HepG2 (cell line): ENCODE results near the gene IL1A. TPM values are rescaled to one million over a fixed set of nuclear protein-coding genes. Genes with fewer than 3 reads are reported as not detected.

Source experiments
- AHR ChIP-seq: IDR thresholded peaks from 2 replicates; pipeline ENCODE4 v1.6.1; 2018; ENCODE audit warnings: missing genetic modification reagents, missing compliant biosample characterization
- CEBPG ChIP-seq: IDR thresholded peaks from 2 replicates; pipeline ENCODE4 v1.6.1; 2016
- EP300 ChIP-seq, 3 experiments: sonication (generic) in 1 of 3; formaldehyde crosslinking in 1 of 3; IDR thresholded peaks; 2 replicates each; pipeline versions ENCODE4 v1.5.1 to v1.6.1; 2011 to 2020; ENCODE audit warnings: low read depth in 2 of 3, low read length in 2 of 3, borderline replicate concordance in 1 of 3, improper control_type of control experiment in 1 of 3, mild to moderate bottlenecking in 1 of 3, missing genetic modification reagents in 1 of 3, moderate library complexity in 1 of 3
- GABPB1 ChIP-seq: IDR thresholded peaks from 2 replicates; pipeline ENCODE4 v1.6.1; 2016; ENCODE audit warnings: mild to moderate bottlenecking, missing genetic modification reagents, moderate library complexity, missing compliant biosample characterization
- HDAC1 ChIP-seq: sonication (generic); formaldehyde crosslinking; IDR thresholded peaks from 2 replicates; pipeline ENCODE4 v1.5.1; 2020; ENCODE audit warnings: mild to moderate bottlenecking, missing genetic modification reagents
- HNF4G ChIP-seq, 2 experiments: sonication (generic) in 1 of 2; formaldehyde crosslinking in 1 of 2; IDR thresholded peaks; 2 replicates each; pipeline versions ENCODE4 v1.4.0 to v1.6.1; 2011 to 2020; ENCODE audit warnings: borderline replicate concordance in 2 of 2, low read depth in 2 of 2, mild to moderate bottlenecking in 2 of 2, low read length in 1 of 2, missing genetic modification reagents in 1 of 2, moderate library complexity in 1 of 2
- HOXA3 ChIP-seq: sonication (generic); formaldehyde crosslinking; IDR thresholded peaks from 2 replicates; pipeline ENCODE4 v1.5.0; 2020; ENCODE audit warnings: missing genetic modification reagents
- HOXA9 ChIP-seq: sonication (generic); formaldehyde crosslinking; IDR thresholded peaks from 2 replicates; pipeline ENCODE4 v1.8.1; 2022; ENCODE audit warnings: missing genetic modification reagents, mild to moderate bottlenecking, moderate library complexity, borderline replicate concordance
- JUNB ChIP-seq: sonication (generic); formaldehyde crosslinking; IDR thresholded peaks from 2 replicates; pipeline ENCODE4 v1.8.0; 2022; ENCODE audit warnings: missing genetic modification reagents, mild to moderate bottlenecking, borderline replicate concordance
- KAT7 ChIP-seq: IDR thresholded peaks from 2 replicates; pipeline ENCODE4 v1.6.1; 2018; ENCODE audit warnings: borderline replicate concordance, missing compliant biosample characterization
- KDM5B ChIP-seq: sonication (generic); formaldehyde crosslinking; IDR thresholded peaks from 2 replicates; pipeline ENCODE4 v1.4.0; 2020; ENCODE audit warnings: missing genetic modification reagents, mild to moderate bottlenecking, borderline replicate concordance
- PCBP2 ChIP-seq: fragments of 200-400 bp; formaldehyde crosslinking; optimal IDR thresholded peaks from 2 replicates; pipeline ENCODE3; 2018; ENCODE audit warnings: low read length, low read depth; ENCODE audit not compliant: poor library complexity, severe bottlenecking
- POLR2A ChIP-seq, 2 experiments: IDR thresholded peaks; 2 replicates each; pipeline ENCODE4 v1.6.1; 2011; ENCODE audit warnings: low read depth in 2 of 2, low read length in 2 of 2, mild to moderate bottlenecking in 1 of 2, moderate library complexity in 1 of 2; ENCODE audit not compliant: insufficient read depth in 1 of 2
- REL ChIP-seq: sonication (generic); formaldehyde crosslinking; conservative IDR thresholded peaks from 2 replicates; pipeline ENCODE4 v1.8.0; 2022; ENCODE audit warnings: mild to moderate bottlenecking, missing genetic modification reagents, moderate library complexity
- SATB2 ChIP-seq: sonication (generic); formaldehyde crosslinking; IDR thresholded peaks from 2 replicates; pipeline ENCODE4 v1.5.0; 2020; ENCODE audit warnings: missing genetic modification reagents
- THAP11 ChIP-seq: IDR thresholded peaks from 2 replicates; pipeline ENCODE4 v1.6.1; 2016; ENCODE audit warnings: missing biosample characterization, missing genetic modification reagents
- ZFY ChIP-seq: sonication (generic); formaldehyde crosslinking; IDR thresholded peaks from 2 replicates; pipeline ENCODE4 v1.4.0; 2020; ENCODE audit warnings: missing genetic modification reagents
- ZNF644 ChIP-seq: IDR thresholded peaks from 2 replicates; pipeline ENCODE4 v1.6.1; 2016; ENCODE audit warnings: low read depth
- ZNF775 ChIP-seq: sonication (generic); formaldehyde crosslinking; IDR thresholded peaks from 2 replicates; pipeline ENCODE4 v1.4.0; 2020; ENCODE audit warnings: missing genetic modification reagents, mild to moderate bottlenecking, moderate library complexity, borderline replicate concordance
- polyA plus RNA-seq, 8 experiments: library from polyadenylated mRNA; depleted of rRNA in 3 of 8; stranded (reverse) in 7 of 8; unstranded in 1 of 8; fragments of >200 nt; fragmentation: Illumina TruSeq in 4 of 8; extraction: Trizol in 4 of 8; gene quantifications; 2 replicates each; pipeline versions ENCODE4 v1.2.1 to v1.2.3, GENCODE V29; 2011 to 2016; ENCODE audit warnings: low read depth in 4 of 8, missing spikeins in 1 of 8, mixed read lengths in 1 of 8; ENCODE audit not compliant: insufficient read depth in 1 of 8
- total RNA-seq, 5 experiments: library from RNA; depleted of rRNA; stranded (reverse); fragments of >200 nt; fragmentation: Illumina TruSeq; extraction: Trizol; gene quantifications; 2 replicates each; pipeline ENCODE4 v1.2.3, GENCODE V29; 2016; ENCODE audit warnings: low read depth in 1 of 5
- TF ChIP-seq, protein P1 (sequence below): IDR thresholded peaks from 2 replicates; pipeline ENCODE4 v1.4.0; 2020; ENCODE audit warnings: mild to moderate bottlenecking, missing genetic modification reagents
- TF ChIP-seq, protein P2 (sequence below): sonication (generic); IDR thresholded peaks from 2 replicates; pipeline ENCODE4 v1.6.1; 2016; ENCODE audit warnings: low read depth, borderline replicate concordance
- TF ChIP-seq, protein P3 (sequence below): sonication (generic); formaldehyde crosslinking; IDR thresholded peaks from 2 replicates; pipeline ENCODE4 v1.4.0; 2020; ENCODE audit warnings: missing genetic modification reagents
- TF ChIP-seq, protein P4 (sequence below): sonication (generic); formaldehyde crosslinking; conservative IDR thresholded peaks from 2 replicates; pipeline ENCODE4 v1.5.0; 2020; ENCODE audit warnings: missing genetic modification reagents

Gene IL1A
- total and polyA plus RNA-seq, 2 of the 13 experiments (the other 11 are each of a cell fraction or from before 2014, with no cell fraction given): not detected

DNA sequence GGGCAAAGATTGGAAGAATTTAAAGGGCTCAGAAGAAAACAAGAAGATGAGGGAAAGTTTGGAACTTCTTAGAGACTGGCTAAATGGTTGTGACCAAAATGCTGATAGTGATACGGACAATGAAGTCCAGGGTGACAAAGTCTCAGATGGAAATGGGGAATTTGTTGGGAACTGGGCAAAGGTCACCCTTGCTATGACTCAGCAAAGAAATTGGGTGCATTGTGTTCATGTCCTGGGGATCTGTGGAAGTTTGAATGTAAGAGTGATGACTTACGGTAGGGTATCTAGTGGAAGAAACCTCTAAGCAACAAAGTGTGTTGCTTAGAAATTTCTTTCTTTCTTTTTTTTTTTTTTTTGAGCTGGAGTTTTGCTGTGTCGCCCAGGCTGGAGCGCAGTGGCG is 6.0 kb upstream of the IL1A start (continued):
- TF ChIP-seq, protein P1, sequence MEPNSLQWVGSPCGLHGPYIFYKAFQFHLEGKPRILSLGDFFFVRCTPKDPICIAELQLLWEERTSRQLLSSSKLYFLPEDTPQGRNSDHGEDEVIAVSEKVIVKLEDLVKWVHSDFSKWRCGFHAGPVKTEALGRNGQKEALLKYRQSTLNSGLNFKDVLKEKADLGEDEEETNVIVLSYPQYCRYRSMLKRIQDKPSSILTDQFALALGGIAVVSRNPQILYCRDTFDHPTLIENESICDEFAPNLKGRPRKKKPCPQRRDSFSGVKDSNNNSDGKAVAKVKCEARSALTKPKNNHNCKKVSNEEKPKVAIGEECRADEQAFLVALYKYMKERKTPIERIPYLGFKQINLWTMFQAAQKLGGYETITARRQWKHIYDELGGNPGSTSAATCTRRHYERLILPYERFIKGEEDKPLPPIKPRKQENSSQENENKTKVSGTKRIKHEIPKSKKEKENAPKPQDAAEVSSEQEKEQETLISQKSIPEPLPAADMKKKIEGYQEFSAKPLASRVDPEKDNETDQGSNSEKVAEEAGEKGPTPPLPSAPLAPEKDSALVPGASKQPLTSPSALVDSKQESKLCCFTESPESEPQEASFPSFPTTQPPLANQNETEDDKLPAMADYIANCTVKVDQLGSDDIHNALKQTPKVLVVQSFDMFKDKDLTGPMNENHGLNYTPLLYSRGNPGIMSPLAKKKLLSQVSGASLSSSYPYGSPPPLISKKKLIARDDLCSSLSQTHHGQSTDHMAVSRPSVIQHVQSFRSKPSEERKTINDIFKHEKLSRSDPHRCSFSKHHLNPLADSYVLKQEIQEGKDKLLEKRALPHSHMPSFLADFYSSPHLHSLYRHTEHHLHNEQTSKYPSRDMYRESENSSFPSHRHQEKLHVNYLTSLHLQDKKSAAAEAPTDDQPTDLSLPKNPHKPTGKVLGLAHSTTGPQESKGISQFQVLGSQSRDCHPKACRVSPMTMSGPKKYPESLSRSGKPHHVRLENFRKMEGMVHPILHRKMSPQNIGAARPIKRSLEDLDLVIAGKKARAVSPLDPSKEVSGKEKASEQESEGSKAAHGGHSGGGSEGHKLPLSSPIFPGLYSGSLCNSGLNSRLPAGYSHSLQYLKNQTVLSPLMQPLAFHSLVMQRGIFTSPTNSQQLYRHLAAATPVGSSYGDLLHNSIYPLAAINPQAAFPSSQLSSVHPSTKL: peak; percentile 55
- no peak for TF ChIP-seq KAT7 (CRISPR knock-in tag)
- TF ChIP-seq GABPB1: no peak
- TF ChIP-seq ZNF775 (CRISPR knock-in tag): no peak
- TF ChIP-seq REL: no peak
- TF ChIP-seq PCBP2: no peak
- TF ChIP-seq HDAC1 (CRISPR knock-in tag): no peak
- TF ChIP-seq, protein P2, sequence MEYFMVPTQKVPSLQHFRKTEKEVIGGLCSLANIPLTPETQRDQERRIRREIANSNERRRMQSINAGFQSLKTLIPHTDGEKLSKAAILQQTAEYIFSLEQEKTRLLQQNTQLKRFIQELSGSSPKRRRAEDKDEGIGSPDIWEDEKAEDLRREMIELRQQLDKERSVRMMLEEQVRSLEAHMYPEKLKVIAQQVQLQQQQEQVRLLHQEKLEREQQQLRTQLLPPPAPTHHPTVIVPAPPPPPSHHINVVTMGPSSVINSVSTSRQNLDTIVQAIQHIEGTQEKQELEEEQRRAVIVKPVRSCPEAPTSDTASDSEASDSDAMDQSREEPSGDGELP: no peak
- TF ChIP-seq SATB2 (CRISPR knock-in tag): no peak
- TF ChIP-seq HOXA9 (CRISPR knock-in tag): no peak
- 0 out of 2 replicates have a peak, but pooled peaks have one; percentile 1 for TF ChIP-seq CEBPG (CRISPR knock-in tag)
- TF ChIP-seq HNF4G (IDR thresholded peaks at IDR 0.05; ENCODE audit: borderline replicate concordance, low read depth, low read length): peak; percentile 86; the same call in 1 of the 2 replicates
- no peak for TF ChIP-seq HNF4G (CRISPR knock-in tag; IDR thresholded peaks at IDR 0.05; ENCODE audit: borderline replicate concordance, low read depth)
- no peak for TF ChIP-seq POLR2A (IDR thresholded peaks at IDR 0.05; ENCODE audit: insufficient read depth in 1 of 2, low read depth in 2 of 2, low read length in 2 of 2)
- TF ChIP-seq, protein P3, sequence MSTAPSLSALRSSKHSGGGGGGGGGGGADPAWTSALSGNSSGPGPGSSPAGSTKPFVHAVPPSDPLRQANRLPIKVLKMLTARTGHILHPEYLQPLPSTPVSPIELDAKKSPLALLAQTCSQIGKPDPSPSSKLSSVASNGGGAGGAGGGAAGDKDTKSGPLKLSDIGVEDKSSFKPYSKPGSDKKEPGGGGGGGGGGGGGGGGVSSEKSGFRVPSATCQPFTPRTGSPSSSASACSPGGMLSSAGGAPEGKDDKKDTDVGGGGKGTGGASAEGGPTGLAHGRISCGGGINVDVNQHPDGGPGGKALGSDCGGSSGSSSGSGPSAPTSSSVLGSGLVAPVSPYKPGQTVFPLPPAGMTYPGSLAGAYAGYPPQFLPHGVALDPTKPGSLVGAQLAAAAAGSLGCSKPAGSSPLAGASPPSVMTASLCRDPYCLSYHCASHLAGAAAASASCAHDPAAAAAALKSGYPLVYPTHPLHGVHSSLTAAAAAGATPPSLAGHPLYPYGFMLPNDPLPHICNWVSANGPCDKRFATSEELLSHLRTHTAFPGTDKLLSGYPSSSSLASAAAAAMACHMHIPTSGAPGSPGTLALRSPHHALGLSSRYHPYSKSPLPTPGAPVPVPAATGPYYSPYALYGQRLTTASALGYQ (CRISPR knock-in tag): no peak
- 0 out of 2 replicates have a peak, but pooled peaks have one; percentile 19 for TF ChIP-seq THAP11 (CRISPR knock-in tag)
- TF ChIP-seq KDM5B (CRISPR knock-in tag): no peak
- no peak for TF ChIP-seq JUNB
- 0 out of 2 replicates have a peak, but pooled peaks have one; percentile 7 for TF ChIP-seq ZFY
- TF ChIP-seq HOXA3 (CRISPR knock-in tag): 0 out of 2 replicates have a peak, but pooled peaks have one; percentile 16
- no peak for TF ChIP-seq AHR (CRISPR knock-in tag)
- TF ChIP-seq EP300 (IDR thresholded peaks at IDR 0.05; ENCODE audit: low read depth in 2 of 2, low read length in 2 of 2): peak in 1 of 2 experiments; percentile 22; a peak in 1 of 4 replicates
- no peak for TF ChIP-seq EP300 (CRISPR knock-in tag; IDR thresholded peaks at IDR 0.05; ENCODE audit: borderline replicate concordance)
- TF ChIP-seq ZNF644 (CRISPR knock-in tag): peak; percentile 91
- TF ChIP-seq, protein P4, sequence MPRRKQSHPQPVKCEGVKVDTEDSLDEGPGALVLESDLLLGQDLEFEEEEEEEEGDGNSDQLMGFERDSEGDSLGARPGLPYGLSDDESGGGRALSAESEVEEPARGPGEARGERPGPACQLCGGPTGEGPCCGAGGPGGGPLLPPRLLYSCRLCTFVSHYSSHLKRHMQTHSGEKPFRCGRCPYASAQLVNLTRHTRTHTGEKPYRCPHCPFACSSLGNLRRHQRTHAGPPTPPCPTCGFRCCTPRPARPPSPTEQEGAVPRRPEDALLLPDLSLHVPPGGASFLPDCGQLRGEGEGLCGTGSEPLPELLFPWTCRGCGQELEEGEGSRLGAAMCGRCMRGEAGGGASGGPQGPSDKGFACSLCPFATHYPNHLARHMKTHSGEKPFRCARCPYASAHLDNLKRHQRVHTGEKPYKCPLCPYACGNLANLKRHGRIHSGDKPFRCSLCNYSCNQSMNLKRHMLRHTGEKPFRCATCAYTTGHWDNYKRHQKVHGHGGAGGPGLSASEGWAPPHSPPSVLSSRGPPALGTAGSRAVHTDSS (CRISPR knock-in tag): no peak
